KBM-7 (cell line): ENCODE results near the gene JMJD8.
"Not testable (repeated sequence)": the region's sequence is repeated elsewhere in the genome, so short reads cannot be mapped to it uniquely, and the experiment has no call there.

Source experiments
- DNase-seq: peaks from one replicate; pipeline ENCODE4 v3.0.0-alpha.2; 2015
- in situ Hi-C: fragments of 300-500 bp; cut with MboI; formaldehyde crosslinking; loops from 2 replicates; pipeline ENCODE4 v1.14.3; 2020; ENCODE audit warnings: low sequenced_read_pairs, low pct_unique_long_range_greater_than_20kb, mixed read lengths

JMJD8 gene

DNA sequence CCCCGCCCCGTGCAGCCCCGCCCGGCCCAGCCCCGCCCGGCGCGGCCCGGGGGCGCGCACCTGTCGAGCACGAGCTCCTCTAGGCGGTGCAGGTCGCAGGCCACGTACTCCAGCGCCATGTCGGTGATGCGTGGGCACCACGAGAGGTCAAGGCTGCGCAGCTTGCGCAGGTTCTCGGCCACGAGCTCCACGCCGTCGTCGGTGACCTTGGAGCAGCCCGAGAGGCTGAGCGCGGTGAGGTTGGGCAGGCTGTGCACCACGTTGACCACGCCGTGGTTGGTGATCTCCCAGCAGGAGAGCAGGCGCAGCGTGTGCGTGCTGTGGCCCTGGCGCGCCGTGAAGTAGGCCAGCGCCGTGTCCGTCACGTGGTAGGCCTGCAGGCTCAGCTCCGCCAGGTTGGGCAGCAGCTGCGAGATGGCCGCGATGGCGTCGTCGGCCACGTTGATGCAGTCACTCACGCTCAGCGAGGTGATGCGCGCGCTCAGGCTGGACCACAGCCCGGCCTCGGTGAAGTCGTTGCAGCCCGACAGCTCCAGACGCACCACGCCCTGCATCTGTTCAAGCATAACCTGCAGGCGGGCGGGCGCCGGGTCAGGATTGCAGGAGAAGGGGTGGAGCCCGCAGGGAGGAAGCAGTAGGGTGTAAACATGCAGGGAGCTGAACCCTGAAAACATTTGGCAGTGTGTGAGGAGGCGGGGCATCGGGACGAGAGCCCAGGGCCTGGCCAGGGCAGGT lies 11.4 kb upstream of the JMJD8 start:
- in situ Hi-C loops = no loop called here
- no peak for DNase-seq

GRCh38 chr16:694863-695354 lies 10.8 kb upstream of the JMJD8 start:
- in situ Hi-C loops = no loop called here

GRCh38 chr16:694187-694862 lies 10.2 kb upstream of the JMJD8 start:
- no peak for DNase-seq
- in situ Hi-C loops = no loop called here

More at GRCh38 chr16:694863-695354, 10.8 kb upstream of the JMJD8 start:
- DNase-seq = no peak

- in situ Hi-C loops = no loop called here
- DNase-seq = no peak
These were observed 9.6 kb upstream of the JMJD8 start for GRCh38 chr16:693766-694165.

GRCh38 chr16:693364-693763 lies 9.2 kb upstream of the JMJD8 start:
- in situ Hi-C loops = no loop called here
- no peak for DNase-seq

DNA sequence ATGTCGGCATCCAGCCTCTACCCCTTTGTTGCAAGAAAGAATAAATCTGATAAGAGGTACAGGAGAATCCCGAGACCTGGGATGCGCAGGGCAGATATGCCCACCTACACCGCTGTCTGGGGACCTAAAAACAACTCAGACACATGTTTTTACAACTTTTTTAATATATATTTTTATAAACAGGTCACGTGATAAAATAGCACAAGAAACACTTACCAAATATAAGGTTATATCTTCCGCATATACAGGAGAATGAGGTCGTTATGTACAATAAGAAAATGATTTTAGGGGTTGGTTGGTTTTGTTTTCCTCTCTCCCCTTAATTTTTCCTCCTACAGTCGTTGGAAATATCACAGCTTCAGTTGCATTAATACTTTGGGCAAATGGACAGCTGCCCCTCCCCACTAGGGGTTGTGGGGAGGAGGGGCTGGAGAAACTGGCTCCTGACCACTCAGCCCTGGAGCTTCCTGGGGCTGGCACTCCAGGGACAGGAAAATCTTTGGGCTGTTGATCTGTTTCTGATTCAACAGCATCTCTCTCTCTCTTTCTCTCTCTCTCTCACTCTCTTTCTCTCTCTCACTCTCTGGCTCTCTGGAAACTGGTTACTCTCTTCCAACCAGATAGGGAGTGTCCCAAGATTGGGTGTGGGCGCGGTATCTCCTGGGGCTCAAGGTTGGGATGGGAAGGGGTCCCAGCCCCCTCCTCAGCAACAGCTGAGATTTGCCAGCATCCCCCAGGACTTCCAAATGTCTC lies 8.4 kb upstream of the JMJD8 start:
- DNase-seq = no peak
- in situ Hi-C loops = no loop called here

GRCh38 chr16:691242-691641 lies 7.1 kb upstream of the JMJD8 start:
- DNase-seq, in situ Hi-C loops: not testable (repeated sequence)

DNA sequence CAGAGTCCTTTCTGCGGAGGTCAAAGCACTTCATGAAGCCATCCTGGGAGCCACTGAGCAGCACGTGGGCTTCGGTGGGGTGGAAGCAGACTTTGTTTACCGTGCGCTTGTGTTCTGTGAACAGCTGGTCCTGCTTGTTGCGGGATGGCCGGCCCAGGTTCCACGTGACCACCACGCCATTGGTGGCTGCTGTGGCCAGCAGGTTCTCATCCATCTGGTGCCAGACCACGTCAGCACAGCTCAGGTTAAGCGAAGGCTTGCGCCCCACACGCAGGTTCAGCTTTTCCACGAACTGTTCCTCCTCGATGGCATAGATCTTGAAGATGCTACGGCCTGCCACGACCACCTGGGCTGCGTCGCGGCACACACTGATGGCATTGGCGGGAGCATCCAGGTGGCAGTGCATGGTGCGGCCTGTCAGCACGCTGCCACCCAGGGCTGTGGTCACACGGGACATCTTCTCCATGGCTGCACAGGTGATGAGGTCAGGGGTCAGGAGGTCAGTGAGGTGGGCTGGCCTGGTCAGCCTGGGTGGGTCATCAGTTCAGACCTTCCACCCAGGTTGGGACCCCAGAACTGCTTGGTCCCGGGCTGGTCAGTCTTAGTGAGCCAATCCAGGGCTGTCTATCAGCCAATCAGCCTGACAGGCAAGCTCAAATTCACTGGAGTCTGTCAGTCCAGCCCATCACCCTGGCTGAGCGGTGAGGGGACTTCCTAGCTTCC lies 5.2 kb upstream of the JMJD8 start:
- in situ Hi-C loops = no loop called here
- DNase-seq = no peak

- DNase-seq = no peak
- in situ Hi-C loops = no loop called here
These were observed 3.4 kb upstream of the JMJD8 start for GRCh38 chr16:687499-687898.

- no peak for DNase-seq
- in situ Hi-C loops = no loop called here
These were observed 2.5 kb upstream of the JMJD8 start for GRCh38 chr16:686459-687260.

DNA sequence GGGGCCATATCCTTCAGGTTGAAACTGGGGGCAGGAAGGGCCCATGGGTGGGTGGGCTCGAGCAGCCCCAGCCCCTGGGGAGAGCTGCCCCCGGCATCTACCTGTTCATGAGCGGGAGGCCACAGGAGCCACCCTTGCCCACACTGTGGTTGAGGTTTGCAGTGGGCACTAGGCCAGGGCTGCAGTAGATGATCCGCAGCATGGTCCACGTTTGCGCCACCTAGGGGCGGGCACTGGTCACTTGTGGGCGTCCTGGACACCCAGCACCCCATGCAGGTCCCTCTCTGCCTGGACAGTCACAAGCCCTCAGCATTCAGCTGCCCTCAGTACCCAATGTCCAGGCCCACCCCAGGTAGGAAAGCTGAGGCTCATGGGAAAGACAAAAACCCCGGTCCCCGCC lies 1.8 kb upstream of the JMJD8 start:
- no peak for DNase-seq
- in situ Hi-C loops = no loop called here

DNA sequence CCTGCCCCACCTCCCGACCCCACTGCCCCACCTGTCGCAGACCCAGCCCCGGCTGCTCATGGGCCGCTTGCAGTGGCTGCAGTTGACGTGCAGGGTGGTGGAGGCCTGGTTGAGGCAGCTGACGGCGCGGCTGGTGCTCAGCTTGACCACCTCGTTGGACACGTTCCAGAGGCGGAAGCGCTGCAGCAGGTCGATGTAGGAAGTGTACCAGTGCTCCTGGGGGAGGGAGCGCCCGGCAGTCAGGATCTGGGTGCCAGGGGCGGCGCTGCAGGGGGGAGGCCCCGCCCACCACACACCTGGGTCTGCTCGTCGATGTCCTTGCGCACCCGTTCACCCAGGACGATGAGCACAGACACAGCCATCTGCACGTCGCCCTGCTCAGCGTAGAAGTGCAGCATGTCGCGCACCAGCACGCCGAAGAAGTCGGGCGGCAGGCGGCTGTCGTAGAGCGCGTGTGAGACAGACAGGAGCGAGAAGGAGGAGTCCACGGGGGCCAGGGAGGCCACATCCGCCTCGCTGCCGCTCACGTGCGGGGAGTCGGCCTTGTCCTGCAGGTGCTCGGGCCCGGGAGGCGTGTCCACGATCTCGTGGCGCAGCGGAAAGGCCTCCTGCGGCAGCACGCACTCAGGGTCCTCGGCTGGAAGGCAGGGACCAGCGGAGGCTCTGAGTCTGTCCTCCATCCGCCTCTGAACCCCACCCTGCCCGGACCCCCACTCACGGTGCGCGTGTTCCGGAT lies 995 bp upstream of the JMJD8 start:
- no peak for DNase-seq
- in situ Hi-C loops = no loop called here

DNA sequence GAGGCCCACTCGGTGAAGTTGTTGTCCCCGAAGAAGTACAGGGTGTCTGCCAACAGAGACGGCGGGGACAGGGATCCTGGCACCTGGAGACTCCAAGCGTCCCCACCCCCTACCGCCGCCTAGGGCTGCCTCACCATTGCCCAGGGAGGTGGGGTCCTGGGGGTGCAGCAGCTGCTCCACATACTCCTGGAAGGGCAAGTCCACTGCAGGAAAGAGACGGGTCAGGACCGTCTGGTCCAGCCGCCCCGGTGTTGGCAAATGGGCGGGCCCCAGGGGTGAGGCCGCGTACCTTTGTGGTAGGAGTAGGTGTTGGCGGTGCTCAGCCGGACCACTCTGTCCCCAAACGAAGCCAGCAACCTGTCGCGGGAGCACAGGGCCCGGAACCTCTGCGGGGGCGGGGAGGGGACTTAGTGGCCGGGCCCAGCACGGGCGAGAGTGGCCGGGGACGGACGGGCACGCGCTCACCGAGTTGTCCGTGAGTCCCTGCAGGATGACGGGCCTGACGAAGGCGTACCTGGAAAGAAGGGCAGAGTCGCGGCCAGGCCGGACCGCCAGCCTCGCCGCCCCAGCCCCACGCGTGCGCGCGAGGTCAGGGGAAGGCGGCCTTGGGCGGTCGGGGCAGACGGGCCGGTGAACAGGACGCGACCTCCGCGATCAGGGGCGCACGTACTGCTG lies 601 bp downstream of the JMJD8 start:
- DNase-seq = no peak
- in situ Hi-C loops = no loop called here

DNA sequence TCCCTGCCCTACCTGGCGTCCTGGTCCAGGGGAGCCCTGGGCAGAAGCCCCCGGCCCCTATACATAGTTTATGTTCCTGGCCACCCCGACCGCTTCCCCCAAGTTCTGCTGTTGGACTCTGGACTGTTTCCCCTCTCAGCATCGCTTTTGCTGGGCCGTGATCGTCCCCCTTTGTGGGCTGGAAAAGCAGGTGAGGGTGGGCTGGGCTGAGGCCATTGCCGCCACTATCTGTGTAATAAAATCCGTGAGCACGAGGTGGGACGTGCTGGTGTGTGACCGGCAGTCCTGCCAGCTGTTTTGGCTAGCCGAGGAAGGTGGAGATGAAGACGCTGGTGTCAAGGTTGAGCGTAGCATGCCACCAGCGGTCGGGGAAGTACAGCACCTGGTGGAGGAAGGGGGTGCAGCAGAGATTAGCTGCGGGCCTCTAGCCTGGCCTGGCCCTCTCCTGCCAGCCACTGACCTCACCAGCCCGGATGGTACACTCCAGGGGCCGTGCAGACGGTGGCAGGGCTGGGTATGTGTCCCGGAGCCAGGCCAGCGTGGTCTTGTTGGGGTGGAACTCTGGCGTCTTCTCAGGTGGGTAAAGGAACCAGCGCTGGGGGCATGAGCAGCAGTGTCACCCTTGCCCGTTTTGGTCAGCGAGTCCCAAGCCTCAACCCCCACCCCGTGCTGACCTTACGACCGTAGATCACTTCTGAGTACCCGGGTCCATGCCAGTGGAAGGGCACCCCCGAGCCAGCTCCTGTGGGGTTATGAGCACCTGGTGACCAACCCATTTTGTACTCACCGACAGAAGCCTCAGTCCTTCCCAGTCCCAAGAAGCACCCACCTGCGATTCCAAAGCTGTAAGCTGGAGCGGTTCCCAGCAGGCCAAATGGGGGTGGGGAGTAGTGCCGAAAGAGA lies 1.4 kb downstream of the JMJD8 start:
- no peak for DNase-seq
- in situ Hi-C loops = no loop called here

GRCh38 chr16:681746-682427 lies 2.2 kb downstream of the JMJD8 start:
- in situ Hi-C loops = no loop called here
- DNase-seq = no peak
